ENCODE measurements around the gene IGSF21. TPM values are rescaled to one million over a fixed set of nuclear protein-coding genes. Genes with fewer than 3 reads are reported as not detected.

The IGSF21 gene
- polyA plus RNA-seq, 1 donor (not counting 4 experiments of a cell fraction or from before 2014, with no cell fraction given) = not detected

DNA sequence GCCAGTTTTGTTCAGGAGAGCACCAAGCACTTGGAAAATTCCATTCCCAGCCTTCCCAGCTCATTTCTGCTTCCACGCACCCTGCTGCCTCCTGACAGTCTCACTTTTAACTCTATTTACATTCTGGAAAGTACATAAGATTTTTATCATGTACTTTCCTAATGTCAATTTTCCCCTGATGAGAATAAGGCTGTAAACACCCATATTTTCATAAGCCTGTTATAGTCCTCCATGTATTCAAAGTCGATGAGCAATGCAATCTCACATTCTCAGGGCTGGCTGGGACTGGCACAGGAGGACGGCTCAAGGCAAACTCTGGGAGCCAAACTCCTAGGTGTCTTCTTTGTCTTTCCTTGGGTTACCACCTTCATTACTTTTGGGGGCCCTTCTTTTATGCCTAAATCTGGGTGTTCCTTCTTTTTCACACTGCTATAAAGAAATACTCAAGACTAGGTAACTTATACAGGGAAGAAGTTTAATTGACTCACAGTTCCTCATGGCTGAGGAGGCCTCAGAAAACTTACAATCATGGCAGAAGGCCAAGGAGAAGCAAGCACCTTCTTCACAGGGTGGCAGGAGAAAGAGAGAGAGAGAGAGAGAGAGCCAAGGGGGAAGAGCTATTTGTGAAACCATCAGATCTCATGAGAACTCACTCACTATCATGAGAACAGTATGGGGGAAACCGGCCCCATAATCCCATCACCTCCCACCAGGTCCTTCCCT, 94.6 kb downstream of the IGSF21 start:
- H3K4me1 ChIP-seq (ENCODE audit: control insufficient read depth, extremely low read depth, insufficient read depth, low read length) = no peaks in the 10 kb centered on the region
- H3K79me2 ChIP-seq (ENCODE audit: control insufficient read depth, insufficient read depth, low read length) = no peaks in the 10 kb centered on the region
- no peaks in the 10 kb centered on the region for H4K20me1 ChIP-seq (ENCODE audit: control insufficient read depth, extremely low read depth, insufficient read depth, low read length)
- no peaks in the 10 kb centered on the region for H3K36me3 ChIP-seq (ENCODE audit: control insufficient read depth in 2 of 2, extremely low read depth in 1 of 2, insufficient read depth in 2 of 2, low read length in 2 of 2)
- H3K9ac ChIP-seq (ENCODE audit: control insufficient read depth, extremely low read depth, insufficient read depth, low read length) = no peak overlapping the region
- H2AFZ ChIP-seq (ENCODE audit: control insufficient read depth, low read length) = no peak overlapping the region
- dilution Hi-C loops (cut with MboI; ENCODE audit: extremely low pct_ligation_motif_present, low sequenced_read_pairs) = no loop called here
- H3K27ac ChIP-seq (ENCODE audit: control insufficient read depth, insufficient read depth, low read length) = no peak overlapping the region
- H3K9me1 ChIP-seq (ENCODE audit: control insufficient read depth, extremely low read depth, insufficient read depth, low read length) = no peaks in the 10 kb centered on the region
- no peak overlapping the region for H3K4me2 ChIP-seq (ENCODE audit: control insufficient read depth, extremely low read depth, insufficient read depth, low read depth, low read length)
- FAIRE-seq = no peak
- H3K27me3 ChIP-seq (ENCODE audit: control insufficient read depth, extremely low read depth, insufficient read depth, low read length) = peaks cover 7% of the 10 kb centered on the region
- TF ChIP-seq, protein P1, sequence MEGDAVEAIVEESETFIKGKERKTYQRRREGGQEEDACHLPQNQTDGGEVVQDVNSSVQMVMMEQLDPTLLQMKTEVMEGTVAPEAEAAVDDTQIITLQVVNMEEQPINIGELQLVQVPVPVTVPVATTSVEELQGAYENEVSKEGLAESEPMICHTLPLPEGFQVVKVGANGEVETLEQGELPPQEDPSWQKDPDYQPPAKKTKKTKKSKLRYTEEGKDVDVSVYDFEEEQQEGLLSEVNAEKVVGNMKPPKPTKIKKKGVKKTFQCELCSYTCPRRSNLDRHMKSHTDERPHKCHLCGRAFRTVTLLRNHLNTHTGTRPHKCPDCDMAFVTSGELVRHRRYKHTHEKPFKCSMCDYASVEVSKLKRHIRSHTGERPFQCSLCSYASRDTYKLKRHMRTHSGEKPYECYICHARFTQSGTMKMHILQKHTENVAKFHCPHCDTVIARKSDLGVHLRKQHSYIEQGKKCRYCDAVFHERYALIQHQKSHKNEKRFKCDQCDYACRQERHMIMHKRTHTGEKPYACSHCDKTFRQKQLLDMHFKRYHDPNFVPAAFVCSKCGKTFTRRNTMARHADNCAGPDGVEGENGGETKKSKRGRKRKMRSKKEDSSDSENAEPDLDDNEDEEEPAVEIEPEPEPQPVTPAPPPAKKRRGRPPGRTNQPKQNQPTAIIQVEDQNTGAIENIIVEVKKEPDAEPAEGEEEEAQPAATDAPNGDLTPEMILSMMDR (optimal IDR thresholded peaks at IDR 0.05 in 1 of 3, IDR thresholded peaks at IDR 0.05 in 1 of 3, conservative IDR thresholded peaks at IDR 0.05 in 1 of 3; ENCODE audit: extremely low read depth in 1 of 3, insufficient read depth in 2 of 3, low read length in 3 of 3) = no peak
- no peak for TF ChIP-seq EZH2 (IDR thresholded peaks at IDR 0.05; ENCODE audit: low read length)
- no peak overlapping the region for H3K4me3 ChIP-seq (ENCODE audit: control insufficient read depth in 2 of 3, extremely low read depth in 1 of 3, insufficient read depth in 2 of 3, low read depth in 1 of 3, low read length in 3 of 3)
- DNase-seq (ENCODE audit: low read depth, low spot score) = no peak
- no peaks in the 10 kb centered on the region for H3K9me3 ChIP-seq (ENCODE audit: control insufficient read depth, low read depth, low read length)

DNA sequence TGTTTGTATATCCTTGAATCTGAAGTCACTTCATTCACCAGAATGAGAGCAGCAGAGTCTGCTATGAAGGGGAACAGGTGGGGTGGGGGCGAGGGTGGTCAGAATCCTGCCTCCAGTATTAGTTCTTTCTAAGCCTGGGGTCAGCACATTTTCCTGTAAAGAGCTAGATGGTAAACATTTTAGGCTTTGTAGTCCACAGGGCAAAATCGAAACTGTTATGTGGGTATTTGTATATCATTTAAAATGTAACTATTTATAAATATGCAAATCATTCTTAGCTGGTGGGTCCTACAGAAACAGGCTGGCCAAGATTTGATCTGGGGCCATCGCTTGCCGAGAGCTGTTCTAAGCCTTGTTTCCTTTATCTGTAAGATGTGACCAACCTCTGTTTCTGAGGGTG, 96.0 kb downstream of the IGSF21 start:
- no peaks in the 10 kb centered on the region for H3K79me2 ChIP-seq (ENCODE audit: control insufficient read depth, insufficient read depth, low read length)
- dilution Hi-C loops (cut with MboI; ENCODE audit: extremely low pct_ligation_motif_present, low sequenced_read_pairs) = no loop called here
- no peak overlapping the region for H3K4me3 ChIP-seq (ENCODE audit: control insufficient read depth in 2 of 3, extremely low read depth in 1 of 3, insufficient read depth in 2 of 3, low read depth in 1 of 3, low read length in 3 of 3)
- no peaks in the 10 kb centered on the region for H3K4me1 ChIP-seq (ENCODE audit: control insufficient read depth, extremely low read depth, insufficient read depth, low read length)
- DNase-seq (ENCODE audit: low read depth, low spot score) = no peak
- H3K9me3 ChIP-seq (ENCODE audit: control insufficient read depth, low read depth, low read length) = no peaks in the 10 kb centered on the region
- no peak overlapping the region for H3K9ac ChIP-seq (ENCODE audit: control insufficient read depth, extremely low read depth, insufficient read depth, low read length)
- H3K4me2 ChIP-seq (ENCODE audit: control insufficient read depth, extremely low read depth, insufficient read depth, low read depth, low read length) = no peak overlapping the region
- H3K27ac ChIP-seq (ENCODE audit: control insufficient read depth, insufficient read depth, low read length) = no peak overlapping the region
- H3K27me3 ChIP-seq (ENCODE audit: control insufficient read depth, extremely low read depth, insufficient read depth, low read length) = no peaks in the 10 kb centered on the region
- FAIRE-seq = no peak
- TF ChIP-seq, protein P1 (optimal IDR thresholded peaks at IDR 0.05 in 1 of 3, IDR thresholded peaks at IDR 0.05 in 1 of 3, conservative IDR thresholded peaks at IDR 0.05 in 1 of 3; ENCODE audit: extremely low read depth in 1 of 3, insufficient read depth in 2 of 3, low read length in 3 of 3) = no peak
- no peak for TF ChIP-seq EZH2 (IDR thresholded peaks at IDR 0.05; ENCODE audit: low read length)
- no peak overlapping the region for H2AFZ ChIP-seq (ENCODE audit: control insufficient read depth, low read length)
- H4K20me1 ChIP-seq (ENCODE audit: control insufficient read depth, extremely low read depth, insufficient read depth, low read length) = no peaks in the 10 kb centered on the region
- no peaks in the 10 kb centered on the region for H3K9me1 ChIP-seq (ENCODE audit: control insufficient read depth, extremely low read depth, insufficient read depth, low read length)
- H3K36me3 ChIP-seq (ENCODE audit: control insufficient read depth in 2 of 2, extremely low read depth in 1 of 2, insufficient read depth in 2 of 2, low read length in 2 of 2) = no peaks in the 10 kb centered on the region

Measured in keratinocyte (primary cell).